Endometrium (tissue), 2 donors: ENCODE data around the gene CCDC154.
"Not testable (repeated sequence)": the region's sequence is repeated elsewhere in the genome, so short reads cannot be mapped to it uniquely, and the experiment has no call there.

Experiments
- FAIRE-seq: peaks from 2 replicates; lab custom pipeline; 2012; peaks lifted over from hg19 to GRCh38; lab: Jason Lieb, UNC
- donor health status: control.
- donor health status: control.

The CCDC154 gene

GRCh38 chr16:1453316-1453715, 9.0 kb upstream of the CCDC154 start:
- no peak for FAIRE-seq

GRCh38 chr16:1452530-1452929, 8.2 kb upstream of the CCDC154 start:
- no peak for FAIRE-seq

- FAIRE-seq, result no peak
Observed at GRCh38 chr16:1451702-1452392, 7.5 kb upstream of the CCDC154 start.

- no peak for FAIRE-seq
Observed at GRCh38 chr16:1450841-1451240, 6.5 kb upstream of the CCDC154 start.

GRCh38 chr16:1450218-1450617, 5.9 kb upstream of the CCDC154 start:
- FAIRE-seq, result no peak

GRCh38 chr16:1449201-1449788, 4.9 kb upstream of the CCDC154 start:
- no peak for FAIRE-seq

- FAIRE-seq, result no peak
Observed at GRCh38 chr16:1448536-1449116, 4.3 kb upstream of the CCDC154 start.

GRCh38 chr16:1447965-1448364, 3.6 kb upstream of the CCDC154 start:
- no peak for FAIRE-seq

GRCh38 chr16:1446296-1447080, 2.1 kb upstream of the CCDC154 start:
- FAIRE-seq, result no peak

- FAIRE-seq, result no peak
Observed at GRCh38 chr16:1445518-1446203, 1.3 kb upstream of the CCDC154 start.

GRCh38 chr16:1444730-1445517, 568 bp upstream of the CCDC154 start:
- FAIRE-seq, result no peak

- no peak for FAIRE-seq
Observed at GRCh38 chr16:1443403-1443973, 868 bp downstream of the CCDC154 start.

GRCh38 chr16:1442697-1443096, 1.7 kb downstream of the CCDC154 start:
- FAIRE-seq, result no peak

- FAIRE-seq, result no peak
Observed at GRCh38 chr16:1441391-1441829, 2.9 kb downstream of the CCDC154 start.

- FAIRE-seq, result not testable (repeated sequence)
Observed at GRCh38 chr16:1439699-1440074, 4.7 kb downstream of the CCDC154 start.

GRCh38 chr16:1439058-1439698, 5.2 kb downstream of the CCDC154 start:
- no peak for FAIRE-seq

- FAIRE-seq, result no peak
Observed at GRCh38 chr16:1438229-1439057, 5.9 kb downstream of the CCDC154 start.

GRCh38 chr16:1437606-1438005, 6.8 kb downstream of the CCDC154 start:
- no peak for FAIRE-seq

- no peak for FAIRE-seq
Observed at GRCh38 chr16:1436731-1437355, 7.5 kb downstream of the CCDC154 start.
